Keratinocyte (primary cell): Measurements from ENCODE around the gene NAV3. TPM values are rescaled to one million over a fixed set of nuclear protein-coding genes. Genes with fewer than 3 reads are reported as not detected.

ENCODE experiments used
- DNase-seq: peaks from one replicate; pipeline ENCODE4 v3.0.0-alpha.2; 2011; ENCODE audit warnings: low read depth, missing footprints, low spot score
- FAIRE-seq: peaks from 2 replicates; lab custom pipeline; 2011; peaks lifted over from hg19 to GRCh38; lab: Jason Lieb, UNC
- H2AFZ ChIP-seq: 2 replicates; pipeline ENCODE4 v1.6.0; 2012; ENCODE audit warnings: low read length, control low read depth, inconsistent platforms; ENCODE audit not compliant: control insufficient read depth
- H3K27ac ChIP-seq: 2 replicates; pipeline ENCODE4 v1.5.1; 2011; ENCODE audit warnings: low read length; ENCODE audit not compliant: control insufficient read depth, insufficient read depth
- H3K27me3 ChIP-seq: 3 replicates; pipeline ENCODE4 v1.6.0; 2011; ENCODE audit warnings: low read length; ENCODE audit not compliant: control insufficient read depth, insufficient read depth; ENCODE audit errors: extremely low read depth
- H3K36me3 ChIP-seq, 2 experiments: 2 replicates in 1 of 2; 3 replicates in 1 of 2; pipeline ENCODE4 v1.5.1; 2011; ENCODE audit warnings: low read length in 2 of 2, mild to moderate bottlenecking in 1 of 2; ENCODE audit not compliant: control insufficient read depth in 2 of 2, insufficient read depth in 2 of 2; ENCODE audit errors: extremely low read depth in 1 of 2
- H3K4me1 ChIP-seq: 3 replicates; pipeline ENCODE4 v1.5.1; 2011; ENCODE audit warnings: low read length; ENCODE audit not compliant: control insufficient read depth, insufficient read depth; ENCODE audit errors: extremely low read depth
- H3K4me2 ChIP-seq: 3 replicates; pipeline ENCODE4 v1.6.0; 2011; ENCODE audit warnings: low read depth, low read length; ENCODE audit not compliant: control insufficient read depth, insufficient read depth; ENCODE audit errors: extremely low read depth
- H3K4me3 ChIP-seq, 3 experiments: fragments of 200-600 bp in 1 of 3; sonication (generic) in 1 of 3; 2 replicates in 2 of 3; 3 replicates in 1 of 3; pipeline ENCODE4 v1.5.1; 2011 to 2016; ENCODE audit warnings: low read length in 3 of 3, mild to moderate bottlenecking in 3 of 3, control low read depth in 2 of 3, inconsistent platforms in 1 of 3, low read depth in 1 of 3, mixed read lengths in 1 of 3, mixed run types in 1 of 3, moderate library complexity in 1 of 3; ENCODE audit not compliant: control insufficient read depth in 2 of 3, insufficient read depth in 2 of 3; ENCODE audit errors: extremely low read depth in 1 of 3
- H3K79me2 ChIP-seq: 2 replicates; pipeline ENCODE4 v1.6.0; 2012; ENCODE audit warnings: low read length; ENCODE audit not compliant: control insufficient read depth, insufficient read depth
- H3K9ac ChIP-seq: 3 replicates; pipeline ENCODE4 v1.6.0; 2011; ENCODE audit warnings: low read length; ENCODE audit not compliant: control insufficient read depth, insufficient read depth; ENCODE audit errors: extremely low read depth
- H3K9me1 ChIP-seq: 3 replicates; pipeline ENCODE4 v1.6.0; 2011; ENCODE audit warnings: low read length; ENCODE audit not compliant: control insufficient read depth, insufficient read depth; ENCODE audit errors: extremely low read depth
- H3K9me3 ChIP-seq: 2 replicates; pipeline ENCODE4 v1.5.1; 2012; ENCODE audit warnings: low read depth, low read length; ENCODE audit not compliant: control insufficient read depth
- H4K20me1 ChIP-seq: 3 replicates; pipeline ENCODE4 v1.6.0; 2011; ENCODE audit warnings: low read length; ENCODE audit not compliant: control insufficient read depth, insufficient read depth; ENCODE audit errors: extremely low read depth
- EZH2 ChIP-seq: IDR thresholded peaks from one replicate; pipeline ENCODE4 v1.6.1; 2012; ENCODE audit warnings: inconsistent platforms, mild to moderate bottlenecking, low read length, moderate library complexity
- dilution Hi-C: fragments of 300-500 bp; cut with MboI; formaldehyde crosslinking; loops from one replicate; pipeline ENCODE4 v1.7.0; 2020; ENCODE audit warnings: low sequenced_read_pairs; ENCODE audit not compliant: extremely low pct_ligation_motif_present
- polyA plus RNA-seq, 5 experiments: library from polyadenylated mRNA; depleted of rRNA in 3 of 5; stranded (reverse) in 3 of 5; stranded (forward) in 1 of 5; unstranded in 1 of 5; fragments of >200 nt; gene quantifications; 1 replicate in 1 of 5; 2 replicates in 3 of 5; 3 replicates in 1 of 5; pipeline versions ENCODE4 v1.2.1 to v1.2.3, GENCODE V29; 2011 to 2012; ENCODE audit warnings: missing spikeins in 2 of 5, low read depth in 1 of 5, low replicate concordance in 1 of 5
- TF ChIP-seq, protein P1 (sequence below), 3 experiments: IDR thresholded peaks in 1 of 3; conservative IDR thresholded peaks in 1 of 3; optimal IDR thresholded peaks in 1 of 3; 2 replicates in 2 of 3; 3 replicates in 1 of 3; pipeline versions ENCODE3 to v1.5.1; 2011; ENCODE audit warnings: low read length in 3 of 3, mild to moderate bottlenecking in 3 of 3, moderate library complexity in 2 of 3, control low read depth in 1 of 3, inconsistent platforms in 1 of 3; ENCODE audit not compliant: insufficient read depth in 2 of 3; ENCODE audit errors: extremely low read depth in 1 of 3

NAV3 gene
- polyA plus RNA-seq, 1 donor (not counting 4 experiments of a cell fraction or from before 2014, with no cell fraction given) = 22.6 TPM

DNA sequence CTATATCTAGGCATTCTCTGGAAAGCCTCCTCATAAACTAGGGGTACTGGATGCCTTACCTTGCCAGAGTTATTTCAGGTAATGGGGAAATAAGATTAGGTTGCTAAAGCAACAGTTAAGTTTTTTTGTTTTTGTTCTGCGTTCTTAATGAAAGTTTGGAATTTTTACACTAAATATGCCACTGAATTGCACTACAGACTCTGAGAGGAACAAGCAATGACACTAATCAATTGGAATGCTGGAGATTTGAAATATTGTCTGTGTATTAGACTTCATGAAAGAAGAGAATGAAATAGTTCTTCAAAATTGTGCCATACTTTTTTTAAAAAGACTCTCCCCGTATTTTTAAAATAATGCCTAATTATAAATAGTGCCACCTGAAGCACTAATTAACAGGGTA lies 287.8 kb downstream of the NAV3 start:
- no peak overlapping the region for H3K4me3 ChIP-seq
- no peaks in the 10 kb centered on the region for H3K9me3 ChIP-seq
- H2AFZ ChIP-seq = no peak overlapping the region
- no peak overlapping the region for H3K27ac ChIP-seq
- dilution Hi-C loops = no loop called here
- no peaks in the 10 kb centered on the region for H3K27me3 ChIP-seq
- no peaks in the 10 kb centered on the region for H3K79me2 ChIP-seq
- H3K36me3 ChIP-seq = peaks cover 2 to 20% of the 10 kb centered on the region in 2 experiments
- no peak overlapping the region for H3K9ac ChIP-seq
- no peak for FAIRE-seq
- DNase-seq = no peak
- H3K4me1 ChIP-seq = peaks cover 7% of the 10 kb centered on the region
- H3K9me1 ChIP-seq = no peaks in the 10 kb centered on the region
- no peak for TF ChIP-seq EZH2
- TF ChIP-seq, protein P1, sequence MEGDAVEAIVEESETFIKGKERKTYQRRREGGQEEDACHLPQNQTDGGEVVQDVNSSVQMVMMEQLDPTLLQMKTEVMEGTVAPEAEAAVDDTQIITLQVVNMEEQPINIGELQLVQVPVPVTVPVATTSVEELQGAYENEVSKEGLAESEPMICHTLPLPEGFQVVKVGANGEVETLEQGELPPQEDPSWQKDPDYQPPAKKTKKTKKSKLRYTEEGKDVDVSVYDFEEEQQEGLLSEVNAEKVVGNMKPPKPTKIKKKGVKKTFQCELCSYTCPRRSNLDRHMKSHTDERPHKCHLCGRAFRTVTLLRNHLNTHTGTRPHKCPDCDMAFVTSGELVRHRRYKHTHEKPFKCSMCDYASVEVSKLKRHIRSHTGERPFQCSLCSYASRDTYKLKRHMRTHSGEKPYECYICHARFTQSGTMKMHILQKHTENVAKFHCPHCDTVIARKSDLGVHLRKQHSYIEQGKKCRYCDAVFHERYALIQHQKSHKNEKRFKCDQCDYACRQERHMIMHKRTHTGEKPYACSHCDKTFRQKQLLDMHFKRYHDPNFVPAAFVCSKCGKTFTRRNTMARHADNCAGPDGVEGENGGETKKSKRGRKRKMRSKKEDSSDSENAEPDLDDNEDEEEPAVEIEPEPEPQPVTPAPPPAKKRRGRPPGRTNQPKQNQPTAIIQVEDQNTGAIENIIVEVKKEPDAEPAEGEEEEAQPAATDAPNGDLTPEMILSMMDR (optimal IDR thresholded peaks at IDR 0.05 in 1 of 3, IDR thresholded peaks at IDR 0.05 in 1 of 3, conservative IDR thresholded peaks at IDR 0.05 in 1 of 3; ENCODE audit: extremely low read depth in 1 of 3, insufficient read depth in 2 of 3, low read length in 3 of 3) = no peak
- H4K20me1 ChIP-seq = no peaks in the 10 kb centered on the region
- no peak overlapping the region for H3K4me2 ChIP-seq

DNA sequence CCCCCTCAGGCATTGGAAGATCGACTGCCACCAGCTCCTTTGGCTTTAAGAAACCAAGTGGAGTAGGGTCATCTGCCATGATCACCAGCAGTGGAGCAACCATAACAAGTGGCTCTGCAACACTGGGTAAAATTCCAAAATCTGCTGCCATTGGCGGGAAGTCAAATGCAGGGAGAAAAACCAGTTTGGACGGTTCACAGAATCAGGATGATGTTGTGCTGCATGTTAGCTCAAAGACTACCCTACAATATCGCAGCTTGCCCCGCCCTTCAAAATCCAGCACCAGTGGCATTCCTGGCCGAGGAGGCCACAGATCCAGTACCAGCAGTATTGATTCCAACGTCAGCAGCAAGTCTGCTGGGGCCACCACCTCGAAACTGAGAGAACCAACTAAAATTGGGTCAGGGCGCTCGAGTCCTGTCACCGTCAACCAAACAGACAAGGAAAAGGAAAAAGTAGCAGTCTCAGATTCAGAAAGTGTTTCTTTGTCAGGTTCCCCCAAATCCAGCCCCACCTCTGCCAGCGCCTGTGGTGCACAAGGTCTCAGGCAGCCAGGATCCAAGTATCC lies 288.7 kb downstream of the NAV3 start:
- no peak overlapping the region for H3K27ac ChIP-seq
- FAIRE-seq = no peak
- dilution Hi-C loops = no loop called here

More for the DNA sequence above, 288.7 kb downstream of the NAV3 start:
- no peaks in the 10 kb centered on the region for H3K9me3 ChIP-seq
- H3K27me3 ChIP-seq = no peaks in the 10 kb centered on the region
- H3K4me2 ChIP-seq = peak overlapping the region; percentile 25
- H3K9ac ChIP-seq = no peak overlapping the region
- peaks cover 2 to 20% of the 10 kb centered on the region in 2 experiments for H3K36me3 ChIP-seq
- TF ChIP-seq, protein P1 (optimal IDR thresholded peaks at IDR 0.05 in 1 of 3, IDR thresholded peaks at IDR 0.05 in 1 of 3, conservative IDR thresholded peaks at IDR 0.05 in 1 of 3; ENCODE audit: extremely low read depth in 1 of 3, insufficient read depth in 2 of 3, low read length in 3 of 3) = no peak
- no peak for TF ChIP-seq EZH2
- H3K9me1 ChIP-seq = no peaks in the 10 kb centered on the region
- H2AFZ ChIP-seq = peak overlapping the region; percentile 2
- no peak overlapping the region for H3K4me3 ChIP-seq
- peaks cover 7% of the 10 kb centered on the region for H3K4me1 ChIP-seq
- no peak for DNase-seq
- H3K79me2 ChIP-seq = no peaks in the 10 kb centered on the region
- no peaks in the 10 kb centered on the region for H4K20me1 ChIP-seq
